ENCODE results near the gene NR2C2AP.
"Not testable (repeated sequence)": the region's sequence is repeated elsewhere in the genome, so short reads cannot be mapped to it uniquely, and the experiment has no call there.

NR2C2AP gene

DNA sequence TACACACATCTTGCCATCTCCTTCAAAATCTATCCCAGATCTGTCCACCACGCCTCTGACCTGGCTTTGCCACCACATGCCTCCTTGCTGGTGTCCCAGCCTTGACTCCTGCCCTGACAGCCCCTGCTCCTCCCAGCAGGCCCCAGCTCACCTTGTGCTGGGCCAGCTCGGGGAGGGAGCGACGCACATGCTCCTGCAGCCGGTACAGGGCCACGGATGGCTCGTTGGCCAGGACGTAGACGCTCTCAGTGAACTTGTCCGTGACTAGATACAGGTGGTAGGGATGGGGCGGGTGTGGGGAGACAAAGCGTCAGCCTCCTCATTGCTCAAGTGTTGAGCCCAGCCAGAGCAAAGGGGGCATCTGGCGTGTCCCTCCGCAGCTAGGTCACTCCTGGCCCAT, 16.5 kb downstream of the NR2C2AP start:
- in situ Hi-C loops (cut with HindIII; ENCODE audit: low sequenced_read_pairs), result no loop called here

DNA sequence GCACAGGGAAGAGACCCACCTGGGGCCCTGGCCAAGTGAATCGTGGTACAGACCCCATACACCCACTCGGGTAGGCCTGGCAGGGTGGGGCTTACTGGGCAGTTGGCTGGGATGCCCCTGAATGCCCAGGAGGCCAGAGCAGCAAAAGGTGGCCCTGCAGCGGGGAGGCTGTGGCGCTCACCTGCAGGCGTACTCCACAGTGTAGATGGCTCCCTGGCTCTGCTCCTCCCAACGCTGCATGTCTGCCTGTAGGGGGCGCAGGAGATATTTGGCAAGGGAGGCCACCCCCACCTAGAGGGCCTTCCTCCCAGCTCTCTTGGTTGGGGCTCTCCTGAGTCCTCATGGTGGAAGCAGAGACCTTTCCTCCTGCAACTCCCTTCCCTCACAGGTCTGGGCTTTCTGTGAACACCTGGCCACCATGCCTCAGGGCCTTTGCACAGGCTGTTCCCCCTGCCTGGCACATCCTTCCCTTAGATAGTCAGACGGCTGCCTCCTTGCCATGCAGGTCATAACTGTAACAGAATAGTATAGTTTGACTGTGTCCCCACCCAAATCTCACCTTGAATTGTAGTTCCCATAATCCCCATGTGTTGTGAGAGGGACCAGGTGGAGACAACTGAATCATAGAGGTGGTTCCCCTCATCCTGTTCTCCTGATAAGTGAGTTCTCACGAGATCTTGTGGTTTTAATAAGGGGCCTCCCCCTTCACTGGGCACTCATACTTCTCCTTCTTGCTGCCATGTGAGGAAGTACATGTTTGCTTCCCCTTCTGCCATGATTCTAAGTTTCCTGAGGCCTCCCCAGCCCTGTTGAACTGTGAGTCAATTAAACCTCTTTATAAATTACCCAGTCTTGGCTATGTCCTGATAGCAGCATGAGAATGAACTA, 17.1 kb downstream of the NR2C2AP start:
- in situ Hi-C loops (cut with HindIII; ENCODE audit: low sequenced_read_pairs), result no loop called here

DNA sequence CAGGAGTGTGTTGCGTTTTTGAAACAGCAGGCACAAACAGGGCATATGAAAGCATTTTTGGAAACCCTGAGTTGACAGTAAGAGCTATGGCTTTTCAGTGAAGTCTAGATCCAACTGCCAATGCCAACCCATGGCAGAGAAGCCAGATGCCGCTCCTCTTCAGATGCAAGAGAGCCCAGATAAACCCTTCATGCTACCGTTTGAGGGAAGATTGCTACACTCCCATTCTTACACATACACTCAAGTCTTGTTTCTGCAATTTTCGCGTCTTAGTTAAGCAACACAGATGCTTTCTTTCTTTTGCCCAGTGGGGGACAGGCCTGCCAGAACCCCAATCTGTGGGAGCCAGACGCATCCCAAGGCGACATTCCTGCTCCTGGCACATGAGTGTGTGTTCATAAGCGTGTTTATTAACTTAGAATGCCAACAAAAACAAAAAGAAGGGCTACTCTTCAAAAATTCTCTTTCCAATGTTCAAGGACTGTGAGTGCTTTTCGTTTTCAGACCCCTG, 21.7 kb downstream of the NR2C2AP start:
- in situ Hi-C loops (cut with HindIII; ENCODE audit: low sequenced_read_pairs), result no loop called here

DNA sequence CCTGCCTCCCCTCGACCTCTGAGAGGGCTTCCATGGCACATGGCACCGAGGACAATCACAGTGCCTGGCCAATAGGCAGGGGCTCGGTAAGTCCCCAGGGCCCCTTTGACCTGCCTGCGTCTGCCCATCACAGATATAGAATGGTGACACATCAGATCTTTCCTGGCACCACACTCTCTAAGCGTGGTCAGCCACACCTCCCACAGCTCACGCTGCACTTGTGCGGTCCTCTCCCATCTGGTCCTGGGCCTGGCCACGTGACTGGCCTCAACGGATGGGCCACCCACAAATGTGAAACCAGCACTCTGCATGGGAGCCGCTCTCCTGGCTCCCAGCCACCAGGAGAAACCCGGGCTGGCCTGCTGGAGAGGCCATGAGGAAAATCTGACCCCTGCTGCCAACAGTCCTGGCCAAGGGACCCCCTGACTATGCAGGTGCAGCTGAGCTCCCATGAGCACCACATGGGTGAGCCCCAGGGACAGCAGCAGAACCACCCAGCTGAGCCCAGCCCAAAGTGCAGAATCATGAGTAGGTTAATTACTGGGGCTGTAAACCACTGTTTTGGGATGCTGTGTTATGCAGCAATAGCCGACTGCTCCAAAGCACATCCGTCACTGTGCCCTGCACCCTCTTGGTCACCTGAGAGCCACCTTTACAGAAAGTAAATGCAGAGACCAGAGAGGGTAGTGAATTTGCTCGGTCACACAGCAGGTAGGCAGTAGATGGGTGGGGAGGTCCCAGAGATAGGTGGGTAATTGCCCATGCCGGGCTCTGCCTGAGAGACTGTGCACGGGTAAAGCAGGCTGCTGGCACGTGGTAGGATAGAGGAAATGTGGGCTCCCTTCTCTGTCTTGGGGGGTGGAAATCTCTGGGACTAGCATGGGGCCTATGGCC, 23.4 kb downstream of the NR2C2AP start:
- in situ Hi-C loops (cut with HindIII; ENCODE audit: low sequenced_read_pairs), result no loop called here

DNA sequence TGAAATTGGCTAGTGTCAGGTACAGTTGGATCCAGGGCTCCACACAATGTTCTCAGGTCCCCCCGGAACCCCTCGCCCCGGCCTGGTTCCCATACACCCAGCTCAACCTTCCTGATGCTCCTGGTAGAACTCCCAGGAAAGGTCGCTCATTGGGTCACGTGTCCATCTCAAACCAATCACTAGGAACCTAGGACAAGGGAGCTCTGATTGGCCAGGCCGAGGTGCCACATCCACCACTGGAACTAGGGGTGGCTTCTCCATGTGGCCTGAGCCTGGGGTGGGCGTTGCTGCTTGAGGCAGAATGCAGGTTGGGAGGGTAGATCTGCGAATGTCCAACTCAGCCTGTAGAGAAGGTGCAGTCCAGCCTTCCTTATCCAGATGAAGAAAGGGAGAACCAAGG, 26.3 kb downstream of the NR2C2AP start:
- in situ Hi-C loops (cut with HindIII; ENCODE audit: low sequenced_read_pairs), result no loop called here

DNA sequence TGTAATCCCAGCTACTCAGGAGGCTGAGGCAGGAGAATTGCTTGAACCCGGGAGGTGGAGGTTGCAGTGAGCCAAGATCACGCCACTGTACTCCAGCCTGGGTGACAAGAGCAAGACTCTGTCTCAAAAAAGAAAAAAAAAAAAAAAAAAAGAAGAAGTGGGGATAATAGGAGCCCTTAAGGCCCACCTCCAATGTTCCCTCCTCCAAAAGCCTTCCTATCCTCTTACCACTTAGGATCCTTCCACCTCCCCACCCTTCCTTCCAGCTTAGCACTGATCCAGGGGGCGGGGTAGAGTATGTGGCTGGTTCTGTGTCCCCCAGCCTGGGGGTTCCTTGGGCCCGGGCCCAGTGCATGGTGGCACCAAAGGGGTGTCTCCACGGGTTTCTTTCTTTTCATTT, 30.0 kb downstream of the NR2C2AP start:
- in situ Hi-C loops (cut with HindIII; ENCODE audit: low sequenced_read_pairs), result not testable (repeated sequence)

DNA sequence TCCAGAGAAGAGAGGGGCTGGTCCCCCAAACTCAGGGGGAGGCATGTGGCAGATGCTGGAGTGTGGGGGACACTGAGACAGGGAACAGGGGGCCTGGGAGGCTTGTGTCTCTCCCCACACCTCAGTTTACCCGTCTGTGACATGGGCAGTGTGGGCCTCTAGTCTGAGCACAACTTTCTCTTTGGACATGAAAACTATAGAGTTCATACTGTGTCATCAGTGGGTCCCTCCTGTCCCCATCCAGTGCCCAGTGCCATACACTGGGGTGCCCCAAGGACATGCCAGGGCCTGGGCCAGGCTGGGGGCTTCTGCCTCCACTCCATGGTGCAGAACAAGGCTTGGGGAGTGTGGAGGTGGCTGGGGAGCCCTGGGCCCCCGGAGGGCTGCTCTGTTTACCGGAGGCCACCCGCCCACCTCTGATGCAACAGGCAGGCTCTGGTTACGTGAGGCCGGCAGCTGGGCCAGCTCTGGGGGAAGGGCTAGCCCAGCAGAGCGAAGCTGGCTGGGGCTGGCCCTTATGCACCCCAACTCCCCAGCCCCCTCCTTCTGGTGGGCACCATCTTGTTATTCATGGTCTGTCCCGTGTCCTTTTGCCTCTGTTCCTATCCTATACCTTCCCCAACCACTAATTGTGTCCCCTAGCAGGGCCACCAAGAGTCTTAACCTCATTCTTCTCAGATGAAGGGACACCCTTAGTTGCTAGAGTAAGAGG, 31.2 kb downstream of the NR2C2AP start:
- in situ Hi-C loops (cut with HindIII; ENCODE audit: low sequenced_read_pairs), result no loop called here

DNA sequence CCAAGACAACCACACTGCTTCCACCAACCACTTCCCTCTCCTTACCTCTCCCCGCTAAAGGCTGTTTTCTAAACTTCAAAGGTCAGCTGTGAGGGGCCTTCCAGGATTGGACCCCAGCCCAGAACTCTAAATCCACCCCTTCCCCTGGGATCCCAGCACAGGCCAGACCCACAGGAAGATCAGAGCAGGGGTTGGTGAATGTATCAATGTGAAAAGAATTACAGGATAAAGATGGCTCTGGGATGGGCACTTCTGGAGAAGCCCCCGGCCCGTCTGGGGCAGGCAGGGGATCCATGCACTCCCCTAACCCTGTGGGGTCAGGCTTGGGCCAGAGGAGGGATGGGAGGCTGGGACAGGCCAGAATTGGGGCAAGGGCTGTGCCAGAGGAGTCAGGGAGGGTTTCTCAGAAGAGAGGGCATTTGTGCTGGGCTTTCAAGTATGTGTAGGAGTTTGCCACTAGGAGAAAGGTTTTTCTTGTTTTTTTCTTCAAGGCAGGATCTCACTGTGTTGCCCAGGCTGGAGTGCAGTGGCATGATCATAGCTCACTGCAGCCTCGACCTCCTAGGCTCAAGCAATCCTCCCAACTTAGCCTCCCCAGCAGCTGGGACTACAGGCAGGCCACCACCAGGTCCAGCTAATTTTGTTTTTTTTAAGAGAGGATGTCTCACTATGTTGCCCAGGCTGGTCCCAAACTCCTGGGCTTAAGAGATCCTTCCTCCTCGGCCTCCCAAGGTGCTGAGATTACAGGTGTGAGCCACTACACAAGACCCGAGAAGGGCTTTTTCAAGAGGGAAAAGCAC, 32.1 kb downstream of the NR2C2AP start:
- in situ Hi-C loops (cut with HindIII; ENCODE audit: low sequenced_read_pairs), result no loop called here

DNA sequence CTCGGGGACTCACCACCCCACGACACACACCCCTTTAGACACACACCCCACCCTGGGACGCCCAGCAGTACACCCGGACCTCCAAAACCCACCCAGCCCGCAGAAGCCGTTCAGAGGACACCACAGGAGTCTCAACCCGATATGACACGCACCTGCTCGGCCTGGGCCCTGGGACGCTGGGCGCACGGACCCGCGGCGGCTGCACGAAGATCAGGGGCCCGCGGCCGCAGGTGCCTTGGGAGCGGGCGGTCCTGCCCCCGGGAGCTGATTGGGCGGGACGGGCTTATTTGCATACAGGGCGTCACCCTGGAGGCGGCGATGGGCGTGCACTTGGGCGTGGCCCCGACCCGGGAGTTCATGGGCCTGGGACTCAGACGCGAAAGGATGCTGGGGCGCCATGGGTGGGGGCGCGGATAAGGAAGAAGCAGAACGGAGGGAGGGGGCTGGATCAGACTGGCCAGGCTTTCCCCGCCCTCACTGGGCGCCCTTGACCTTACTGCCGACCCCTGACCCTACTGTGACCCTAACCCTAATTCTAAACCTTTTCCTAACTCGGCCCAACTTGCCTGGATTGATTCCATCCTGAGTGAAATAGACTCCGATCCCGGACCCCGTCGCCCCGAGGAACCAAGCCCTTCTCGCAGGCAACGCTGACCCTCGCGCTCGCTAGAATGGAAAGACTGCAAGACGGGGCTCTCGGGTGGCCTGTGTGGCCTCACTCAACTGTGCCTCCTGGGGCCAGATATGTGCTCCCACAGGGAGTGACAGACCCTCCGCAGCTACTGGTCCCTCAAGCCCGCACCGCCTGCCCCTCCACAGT, 33.0 kb downstream of the NR2C2AP start, which contains the start of gene MEF2B:
TSS of gene MEF2B (minus strand) at position 211 of the 820 bp plus-strand sequence. CDS start 19,528 bp downstream, outside the sequence.
- in situ Hi-C loops (cut with HindIII; ENCODE audit: low sequenced_read_pairs), result no loop called here

DNA sequence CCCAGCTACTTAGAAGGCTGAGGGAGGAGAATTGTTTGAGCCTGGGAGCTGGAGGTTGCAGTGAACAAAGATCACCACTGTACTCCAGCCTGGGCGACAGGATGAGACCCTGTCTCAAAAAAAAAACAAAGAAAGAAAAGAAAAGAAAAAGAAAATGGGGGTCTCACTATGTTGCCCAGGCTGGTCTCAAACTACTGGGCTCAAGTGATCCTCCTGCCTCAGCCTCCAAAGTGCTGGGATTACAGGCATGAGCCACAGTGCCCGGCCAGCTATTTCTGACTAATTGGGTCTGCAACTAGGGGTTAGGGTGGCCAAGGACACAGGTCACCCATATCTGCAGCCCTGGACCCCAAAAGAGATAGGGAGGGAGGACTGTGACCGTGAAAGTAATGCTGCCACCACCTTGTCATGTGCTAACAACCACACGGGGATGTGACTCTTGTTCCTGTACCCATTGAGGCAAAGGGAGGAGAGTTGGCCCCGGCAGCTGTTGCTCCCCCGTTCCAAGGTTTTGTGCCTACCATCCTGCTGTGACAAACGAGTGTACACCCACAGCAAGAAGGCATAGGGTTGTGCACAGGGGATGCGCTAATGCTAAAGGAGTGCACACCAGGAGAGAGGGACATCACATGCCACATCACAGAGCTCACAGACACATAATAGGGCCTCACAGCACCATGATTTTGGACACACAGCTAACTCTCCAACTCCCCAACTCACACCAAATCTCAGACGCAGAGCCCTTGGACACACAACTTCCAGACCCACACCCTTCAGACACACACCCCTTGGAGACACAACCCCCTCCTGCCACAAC, 33.8 kb downstream of the NR2C2AP start:
- in situ Hi-C loops (cut with HindIII; ENCODE audit: low sequenced_read_pairs), result no loop called here

DNA sequence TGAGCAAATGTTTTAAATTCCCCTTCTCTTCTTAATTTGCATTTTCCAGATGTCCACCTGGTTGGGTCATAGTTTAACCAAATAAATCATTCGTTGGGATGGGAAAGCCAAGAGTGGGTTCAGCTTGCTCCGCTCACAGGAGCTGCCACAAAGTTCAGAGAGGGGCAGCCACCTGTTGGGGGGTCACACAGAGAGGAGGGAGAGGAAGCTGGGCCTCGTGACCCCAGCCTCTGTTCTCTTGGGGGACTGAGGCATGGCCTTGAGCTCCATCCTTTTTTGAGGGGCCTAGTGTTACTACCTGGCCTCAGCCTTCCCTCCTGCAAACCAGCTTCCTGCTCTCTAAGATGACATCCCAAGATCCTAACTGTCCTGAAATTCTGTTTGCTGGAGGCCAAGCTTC, 35.6 kb downstream of the NR2C2AP start:
- in situ Hi-C loops (cut with HindIII; ENCODE audit: low sequenced_read_pairs), result no loop called here

DNA sequence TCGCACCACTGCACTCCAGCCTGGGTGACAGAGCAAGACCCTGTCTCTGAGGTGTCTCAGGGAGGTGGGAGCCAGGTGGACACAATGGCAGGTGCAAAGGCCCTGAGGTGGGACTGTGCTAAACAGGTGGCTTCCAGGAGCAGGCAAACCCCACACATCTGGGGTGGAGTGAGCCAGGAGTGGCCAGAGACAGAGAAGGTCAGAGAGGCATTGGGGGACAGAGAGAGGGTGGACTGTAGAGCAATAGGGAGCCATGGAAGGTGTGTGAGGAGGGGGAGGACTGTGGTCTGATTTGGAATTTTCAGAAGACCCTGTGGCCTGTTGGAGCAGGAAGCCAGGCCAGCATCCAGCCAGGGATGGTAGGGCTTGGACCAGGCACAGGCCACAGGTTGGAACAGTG, 37.8 kb downstream of the NR2C2AP start:
- in situ Hi-C loops (cut with HindIII; ENCODE audit: low sequenced_read_pairs), result no loop called here

DNA sequence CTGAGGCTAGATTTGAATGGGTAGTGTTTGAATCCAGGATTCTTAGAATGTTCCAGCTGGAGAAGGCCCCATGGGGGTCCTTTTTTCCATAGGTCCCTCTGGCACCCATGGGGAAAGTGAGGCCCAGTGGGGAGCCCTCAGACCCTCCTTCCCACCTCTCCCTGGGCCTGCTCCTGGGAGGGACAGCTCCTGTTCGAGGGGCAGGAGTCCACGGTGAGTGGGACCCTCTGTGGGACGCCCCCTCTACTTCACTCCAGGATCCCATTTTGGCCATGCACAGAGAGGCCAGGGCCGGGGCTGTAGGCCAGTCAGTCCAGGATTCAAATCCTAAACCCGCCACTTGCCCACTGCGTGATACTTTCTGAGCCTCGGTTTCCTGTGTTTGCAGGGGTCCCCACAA, 40.7 kb downstream of the NR2C2AP start:
- in situ Hi-C loops (cut with HindIII; ENCODE audit: low sequenced_read_pairs), result no loop called here

DNA sequence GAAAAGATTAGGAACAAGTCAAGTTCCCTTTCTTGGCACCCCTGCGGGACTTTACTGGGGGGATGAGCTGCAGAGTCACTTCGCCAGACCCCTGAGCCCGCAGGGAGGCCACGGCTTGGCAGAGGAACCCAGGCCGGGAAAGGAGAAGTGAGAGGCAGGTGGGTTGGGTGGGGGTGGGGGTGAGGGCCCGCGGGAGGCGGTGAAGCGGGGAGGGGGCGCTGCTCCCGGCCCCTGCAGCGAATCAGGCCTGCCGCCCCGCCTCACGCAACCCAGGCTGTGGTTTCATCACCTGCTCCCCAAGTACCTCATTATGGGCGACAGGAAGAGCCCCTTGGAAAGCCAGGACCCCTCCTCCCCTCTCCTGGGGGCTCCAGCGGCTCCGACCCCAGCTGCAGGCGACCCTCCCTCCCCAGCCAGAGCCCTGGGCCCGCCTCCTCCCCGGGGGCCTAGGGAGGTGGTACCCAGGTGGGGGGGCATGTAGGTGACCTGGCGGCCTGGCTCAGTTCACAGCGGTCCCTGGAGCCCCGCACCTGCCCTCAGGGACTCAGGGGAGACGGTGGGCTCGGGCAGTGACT, 42.7 kb downstream of the NR2C2AP start:
- in situ Hi-C loops (cut with HindIII; ENCODE audit: low sequenced_read_pairs), result no loop called here

DNA sequence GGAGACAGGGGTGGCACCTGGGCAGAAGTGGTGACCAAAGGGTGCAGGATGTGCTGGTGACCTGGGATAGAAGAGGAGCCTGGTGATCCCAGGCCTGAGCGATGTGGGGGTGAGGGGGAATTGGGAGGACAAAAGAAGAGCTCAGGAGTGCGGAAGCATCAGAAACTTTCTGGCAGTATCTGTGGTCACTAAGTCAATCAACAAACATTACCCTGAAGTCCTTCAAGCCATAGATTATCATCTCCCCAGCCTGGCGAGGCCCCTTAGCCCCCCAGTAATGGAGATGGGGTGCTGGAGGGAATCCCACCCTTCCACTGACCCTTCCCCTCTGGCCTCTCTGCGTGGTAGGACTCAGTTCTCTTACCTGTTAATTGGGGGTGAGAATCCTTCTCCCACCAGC, 43.7 kb downstream of the NR2C2AP start:
- in situ Hi-C loops (cut with HindIII; ENCODE audit: low sequenced_read_pairs), result no loop called here

DNA sequence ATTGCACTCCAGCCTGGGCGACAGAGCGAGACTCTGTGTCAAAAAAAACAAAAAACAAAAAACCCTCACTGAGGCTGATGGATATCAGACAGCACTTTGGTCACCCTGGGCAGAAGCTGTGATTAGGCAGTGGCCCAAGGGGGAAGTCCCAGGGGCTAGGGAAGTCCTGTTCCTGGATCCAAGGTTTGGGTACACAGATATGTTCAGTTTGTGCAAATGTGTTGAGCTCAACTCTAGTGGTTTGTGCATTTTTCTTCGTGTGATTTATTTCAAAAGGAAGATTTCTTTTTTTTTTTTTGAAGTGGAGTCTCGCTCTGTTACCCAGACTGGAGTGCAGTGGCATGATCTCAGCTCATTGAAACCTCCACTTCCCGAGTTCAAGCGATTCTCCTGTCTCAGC, 45.4 kb downstream of the NR2C2AP start:
- in situ Hi-C loops (cut with HindIII; ENCODE audit: low sequenced_read_pairs), result no loop called here

DNA sequence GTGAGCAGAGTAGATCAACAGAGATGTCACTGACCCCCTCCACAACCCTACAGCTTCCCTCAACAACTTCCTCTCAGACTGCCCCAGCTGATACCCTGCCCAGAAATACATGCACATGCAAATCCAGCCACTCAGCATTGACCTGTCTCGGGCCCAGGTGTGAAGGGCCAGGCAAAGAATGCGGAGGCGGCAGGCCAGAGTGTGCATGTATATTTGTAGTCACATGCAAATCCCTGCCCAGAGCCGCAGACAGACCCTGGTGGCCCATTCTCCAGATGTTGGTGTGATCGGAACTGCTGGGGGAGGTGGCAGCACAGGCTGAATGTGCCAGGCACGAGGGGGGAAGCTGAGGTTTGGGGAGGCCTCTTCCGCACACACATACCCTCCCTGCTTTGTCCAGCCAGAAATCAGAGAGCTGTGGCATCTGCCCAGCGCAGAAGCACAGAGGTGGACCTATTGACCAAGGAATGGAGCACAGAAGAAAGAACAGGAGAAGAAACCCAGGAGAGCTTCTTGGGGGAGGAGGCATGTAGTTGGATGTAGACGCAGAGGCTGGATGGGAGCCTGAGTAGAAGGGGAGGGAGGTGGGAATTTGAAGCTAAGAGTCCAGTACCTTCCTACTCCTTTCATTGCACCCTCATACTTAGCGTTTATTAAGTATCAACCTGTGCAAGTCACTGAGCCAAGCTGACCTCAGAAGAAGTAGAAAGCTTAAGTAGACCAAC, 47.6 kb downstream of the NR2C2AP start:
- in situ Hi-C loops (cut with HindIII; ENCODE audit: low sequenced_read_pairs), result no loop called here

Measured in endothelial cell of hepatic sinusoid (primary cell).